Measurements from ENCODE around the gene SNAP29.

DNA sequence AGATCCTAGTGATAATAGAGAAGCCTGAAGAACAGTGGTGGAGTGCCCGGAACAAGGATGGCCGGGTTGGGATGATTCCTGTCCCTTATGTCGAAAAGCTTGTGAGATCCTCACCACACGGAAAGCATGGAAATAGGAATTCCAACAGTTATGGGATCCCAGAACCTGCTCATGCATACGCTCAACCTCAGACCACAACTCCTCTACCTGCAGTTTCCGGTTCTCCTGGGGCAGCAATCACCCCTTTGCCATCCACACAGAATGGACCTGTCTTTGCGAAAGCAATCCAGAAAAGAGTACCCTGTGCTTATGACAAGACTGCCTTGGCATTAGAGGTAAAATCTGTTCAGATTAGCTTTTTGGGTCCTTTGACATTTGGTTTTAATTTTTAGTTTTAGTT is 75.1 kb downstream of the SNAP29 start:
- TF ChIP-seq CTCF (IDR thresholded peaks at IDR 0.05): no peak
- no peak for TF ChIP-seq EP300 (IDR thresholded peaks at IDR 0.05; ENCODE audit: low read depth)
- no peak for TF ChIP-seq POLR2AphosphoS5 (IDR thresholded peaks at IDR 0.05)

All from transverse colon (tissue), 4 donors.